ENCODE data around the gene LENG9. TPM values are rescaled to one million over a fixed set of nuclear protein-coding genes. Genes with fewer than 3 reads are reported as not detected.
A peak's percentile ranks its signal among the peaks of the same experiment; 100 is the strongest.
"Not testable (repeated sequence)": the region's sequence is repeated elsewhere in the genome, so short reads cannot be mapped to it uniquely, and the experiment has no call there.

LENG9 gene
- total RNA-seq, 2 experiments from 2014 or later, result 6.2 to 7.0 TPM

GRCh38 chr19:54451331-54451871 lies 12.2 kb downstream of the LENG9 start:
- Mint-ChIP-seq H3K9me3 (no peaks in the 10 kb centered on the region), H3K27me3 (no peaks in the 10 kb centered on the region), H3K36me3 (peaks cover 11% of the 10 kb centered on the region), H3K4me3 (peak overlapping the region; percentile 100), H3K4me1 (peaks cover 21% of the 10 kb centered on the region), H3K27ac (peak overlapping the region; percentile 98)
- DNase-seq (no peak), ATAC-seq (ENCODE audit: low read depth) (no peak)
- POLR2A ChIA-PET, result interaction anchor here (1.3 to 1.8 kb wide), 2 partner anchors 8 to 12 kb away, joined by 3 to 4 read pairs; partner anchors contain the start of gene LENG9

GRCh38 chr19:54449701-54450069 lies 13.9 kb downstream of the LENG9 start:
- peak overlapping the region; percentile 100 for H3K4me3 Mint-ChIP-seq
- ATAC-seq (ENCODE audit: low read depth), result no peak
- no peak for DNase-seq
- H3K9me3 Mint-ChIP-seq, result no peaks in the 10 kb centered on the region
- H3K27me3 Mint-ChIP-seq, result no peaks in the 10 kb centered on the region
- POLR2A ChIA-PET, result interaction anchor here (2.4 kb wide), 1 partner anchor 20 kb away, joined by 9 read pairs; no protein-coding TSS in a partner anchor
- peaks cover 16% of the 10 kb centered on the region for H3K36me3 Mint-ChIP-seq
- peaks cover 21% of the 10 kb centered on the region for H3K4me1 Mint-ChIP-seq
- H3K27ac Mint-ChIP-seq, result peak overlapping the region; percentile 98

GRCh38 chr19:54448774-54449700 lies 14.5 kb downstream of the LENG9 start, which contains the start of gene LENG8:
LENG8 (plus strand) TSS chr19:54449199; CDS start chr19:54451345, 2,146 bp downstream.
- peaks cover 21% of the 10 kb centered on the region for H3K4me1 Mint-ChIP-seq

GRCh38 chr19:54448040-54448773 lies 15.4 kb downstream of the LENG9 start:
- DNase-seq, result peak; percentile 62
- Mint-ChIP-seq H3K9me3 (no peaks in the 10 kb centered on the region), H3K27ac (peak overlapping the region; percentile 98), H3K36me3 (peaks cover 18% of the 10 kb centered on the region), H3K4me3 (peak overlapping the region; percentile 100), H3K27me3 (no peaks in the 10 kb centered on the region), H3K4me1 (peaks cover 21% of the 10 kb centered on the region)
- POLR2A ChIA-PET, result interaction anchor here (0.6 to 2.4 kb wide), 19 partner anchors 10 to 1151 kb away, joined by 3 to 16 read pairs (median 4); partner anchors contain the start of genes CDC42EP5, FIZ1, LENG9 and MBOAT7
- peak; percentile 9 for ATAC-seq (ENCODE audit: low read depth)

More at GRCh38 chr19:54448774-54449700, 14.5 kb downstream of the LENG9 start, which contains the start of gene LENG8:
- peak within 1 kb of the TSS; percentile 100 for H3K4me3 Mint-ChIP-seq
- H3K27ac Mint-ChIP-seq, result peak within 1 kb of the TSS; percentile 98
- POLR2A ChIA-PET, result interaction anchor here (0.7 to 2.4 kb wide), 17 partner anchors 9 to 1151 kb away, joined by 3 to 16 read pairs (median 4); partner anchors contain the start of genes CDC42EP5, FIZ1, LENG9 and MBOAT7
- peak; percentile 98 for DNase-seq
- no peaks in the 10 kb centered on the region for H3K27me3 Mint-ChIP-seq
- peak; percentile 90 for ATAC-seq (ENCODE audit: low read depth)
- H3K36me3 Mint-ChIP-seq, result peaks cover 17% of the 10 kb centered on the region
- H3K9me3 Mint-ChIP-seq, result no peaks in the 10 kb centered on the region

GRCh38 chr19:54446349-54446748 lies 17.2 kb downstream of the LENG9 start:
- not testable (repeated sequence) for ATAC-seq (ENCODE audit: low read depth); H3K27ac Mint-ChIP-seq; H3K9me3 Mint-ChIP-seq

GRCh38 chr19:54444737-54445136 lies 18.8 kb downstream of the LENG9 start:
- H3K27me3 Mint-ChIP-seq, result no peaks in the 10 kb centered on the region
- no peak overlapping the region for H3K27ac Mint-ChIP-seq
- H3K9me3 Mint-ChIP-seq, result no peaks in the 10 kb centered on the region
- no peak overlapping the region for H3K4me3 Mint-ChIP-seq
- DNase-seq, result no peak
- ATAC-seq (ENCODE audit: low read depth), result no peak
- POLR2A ChIA-PET, result no interaction called here
- peaks cover 21% of the 10 kb centered on the region for H3K36me3 Mint-ChIP-seq
- peaks cover 10% of the 10 kb centered on the region for H3K4me1 Mint-ChIP-seq

More at GRCh38 chr19:54446349-54446748, 17.2 kb downstream of the LENG9 start:
- H3K4me1 Mint-ChIP-seq, result peaks cover 19% of the 10 kb centered on the region
- peaks cover 21% of the 10 kb centered on the region for H3K36me3 Mint-ChIP-seq
- H3K4me3 Mint-ChIP-seq, H3K27me3 Mint-ChIP-seq, DNase-seq: not testable (repeated sequence)
- POLR2A ChIA-PET, result interaction anchor here (0.8 kb wide), 1 partner anchor 16 kb away, joined by 3 read pairs; no protein-coding TSS in a partner anchor

GRCh38 chr19:54440641-54441040 lies 22.9 kb downstream of the LENG9 start:
- ATAC-seq (ENCODE audit: low read depth) (no peak), DNase-seq (no peak)
- H3K27me3 Mint-ChIP-seq, result no peaks in the 10 kb centered on the region
- no peak overlapping the region for H3K4me3 Mint-ChIP-seq
- H3K4me1 Mint-ChIP-seq, result peaks cover 5% of the 10 kb centered on the region
- POLR2A ChIA-PET, result interaction anchor here (0.8 to 1.1 kb wide), 3 partner anchors 11 to 720 kb away, joined by 3 to 4 read pairs (median 3); no protein-coding TSS in a partner anchor
- H3K27ac Mint-ChIP-seq, result no peak overlapping the region
- H3K36me3 Mint-ChIP-seq, result peaks cover 18% of the 10 kb centered on the region
- no peaks in the 10 kb centered on the region for H3K9me3 Mint-ChIP-seq

- Mint-ChIP-seq H3K36me3 (peaks cover 10% of the 10 kb centered on the region), H3K27ac (no peak overlapping the region), H3K4me3 (no peak overlapping the region), H3K4me1 (peaks cover 13% of the 10 kb centered on the region), H3K9me3 (no peaks in the 10 kb centered on the region), H3K27me3 (no peaks in the 10 kb centered on the region)
- DNase-seq, result no peak
- peak; percentile 56 for ATAC-seq (ENCODE audit: low read depth)
- POLR2A ChIA-PET, result interaction anchor here (0.9 to 2.5 kb wide), 4 partner anchors 9 to 47 kb away, joined by 3 to 10 read pairs (median 3); partner anchors contain the start of gene LENG8
These were observed 24.3 kb downstream of the LENG9 start for GRCh38 chr19:54439174-54439851.

- DNase-seq (no peak), ATAC-seq (ENCODE audit: low read depth) (no peak)
- Mint-ChIP-seq H3K4me3 (no peak overlapping the region), H3K4me1 (peaks cover 17% of the 10 kb centered on the region), H3K36me3 (peaks cover 6% of the 10 kb centered on the region), H3K27ac (no peak overlapping the region), H3K9me3 (no peaks in the 10 kb centered on the region), H3K27me3 (no peaks in the 10 kb centered on the region)
- POLR2A ChIA-PET, result interaction anchor here (2.5 kb wide), 1 partner anchor 11 kb away, joined by 10 read pairs; the partner anchor contains the start of gene LENG8
These were observed 26.8 kb downstream of the LENG9 start for GRCh38 chr19:54436628-54437252.

GRCh38 chr19:54436031-54436523 lies 27.5 kb downstream of the LENG9 start:
- no peak overlapping the region for H3K4me3 Mint-ChIP-seq
- POLR2A ChIA-PET, result no interaction called here
- H3K27me3 Mint-ChIP-seq, result peaks cover 4% of the 10 kb centered on the region
- no peak for ATAC-seq (ENCODE audit: low read depth)
- peaks cover 6% of the 10 kb centered on the region for H3K36me3 Mint-ChIP-seq
- H3K9me3 Mint-ChIP-seq, result no peaks in the 10 kb centered on the region
- H3K4me1 Mint-ChIP-seq, result peaks cover 17% of the 10 kb centered on the region
- no peak for DNase-seq
- no peak overlapping the region for H3K27ac Mint-ChIP-seq

GRCh38 chr19:54435551-54436016 lies 28.0 kb downstream of the LENG9 start:
- H3K4me1 Mint-ChIP-seq, result peaks cover 17% of the 10 kb centered on the region
- H3K27me3 Mint-ChIP-seq, result peaks cover 4% of the 10 kb centered on the region
- no peaks in the 10 kb centered on the region for H3K9me3 Mint-ChIP-seq
- H3K4me3 Mint-ChIP-seq, result no peak overlapping the region
- DNase-seq (no peak), ATAC-seq (ENCODE audit: low read depth) (no peak)
- no peak overlapping the region for H3K27ac Mint-ChIP-seq
- H3K36me3 Mint-ChIP-seq, result peaks cover 6% of the 10 kb centered on the region
- POLR2A ChIA-PET, result interaction anchor here (1.0 kb wide), 1 partner anchor 20 kb away, joined by 3 read pairs; no protein-coding TSS in a partner anchor
